ENCODE results near the gene TSKU. TPM values are rescaled to one million over a fixed set of nuclear protein-coding genes. Genes with fewer than 3 reads are reported as not detected.
"Not testable (repeated sequence)": the region's sequence is repeated elsewhere in the genome, so short reads cannot be mapped to it uniquely, and the experiment has no call there.

The TSKU gene
- polyA plus RNA-seq, 3 donors: 19.9 to 32.0 (median 24.5) TPM

GRCh38 chr11:76781046-76781801 lies 1.9 kb upstream of the TSKU start:
- DNase-seq (ENCODE audit: extremely low read depth in 1 of 11, low read depth in 9 of 11, low spot score in 4 of 11): peak in 1 of 11 donors; percentile 57

- no peak for DNase-seq (ENCODE audit: extremely low read depth in 1 of 11, low read depth in 9 of 11, low spot score in 4 of 11)
These were observed 1.2 kb upstream of the TSKU start for GRCh38 chr11:76781807-76782530.

DNA sequence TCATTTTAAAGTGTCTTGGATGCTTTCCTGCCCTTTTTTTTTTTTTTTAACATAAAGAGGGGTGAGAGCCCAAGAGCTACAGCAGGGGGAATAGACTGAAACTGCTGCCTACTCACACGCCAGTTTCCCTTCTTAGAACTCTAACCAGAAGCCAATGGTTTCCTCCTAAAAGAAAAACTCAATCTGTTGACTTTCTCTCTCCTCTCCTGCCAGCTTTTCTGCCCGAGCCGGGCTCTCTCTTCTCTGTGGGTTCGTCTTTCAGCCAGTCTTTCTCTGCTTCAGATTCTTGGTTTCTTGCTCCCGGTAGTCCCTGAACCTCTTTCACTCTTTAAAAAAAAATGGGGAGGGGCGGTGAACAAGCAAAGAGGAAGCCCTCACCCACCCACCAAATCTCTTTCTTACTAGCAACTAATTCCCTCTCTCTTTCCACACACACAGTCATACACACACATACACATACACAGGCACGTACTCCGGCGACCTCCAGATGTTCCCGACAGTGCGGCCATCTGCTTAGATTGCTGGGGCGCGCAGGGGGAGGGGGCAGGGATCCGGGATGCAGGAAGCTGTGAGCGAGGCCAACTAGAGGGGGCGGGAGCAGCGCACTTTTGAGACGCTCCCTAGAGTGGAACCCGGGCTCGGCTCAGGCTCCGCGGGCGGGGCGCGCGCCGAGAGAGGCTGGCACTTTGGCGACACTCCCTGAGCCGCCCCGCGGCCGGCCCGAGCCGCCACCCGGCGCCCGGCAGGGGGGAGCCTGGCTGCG lies 444 bp upstream of the TSKU start:
- DNase-seq (ENCODE audit: extremely low read depth in 1 of 11, low read depth in 9 of 11, low spot score in 4 of 11): peak in 10 of 11 donors; percentile 87 to 95 (median 92)

DNA sequence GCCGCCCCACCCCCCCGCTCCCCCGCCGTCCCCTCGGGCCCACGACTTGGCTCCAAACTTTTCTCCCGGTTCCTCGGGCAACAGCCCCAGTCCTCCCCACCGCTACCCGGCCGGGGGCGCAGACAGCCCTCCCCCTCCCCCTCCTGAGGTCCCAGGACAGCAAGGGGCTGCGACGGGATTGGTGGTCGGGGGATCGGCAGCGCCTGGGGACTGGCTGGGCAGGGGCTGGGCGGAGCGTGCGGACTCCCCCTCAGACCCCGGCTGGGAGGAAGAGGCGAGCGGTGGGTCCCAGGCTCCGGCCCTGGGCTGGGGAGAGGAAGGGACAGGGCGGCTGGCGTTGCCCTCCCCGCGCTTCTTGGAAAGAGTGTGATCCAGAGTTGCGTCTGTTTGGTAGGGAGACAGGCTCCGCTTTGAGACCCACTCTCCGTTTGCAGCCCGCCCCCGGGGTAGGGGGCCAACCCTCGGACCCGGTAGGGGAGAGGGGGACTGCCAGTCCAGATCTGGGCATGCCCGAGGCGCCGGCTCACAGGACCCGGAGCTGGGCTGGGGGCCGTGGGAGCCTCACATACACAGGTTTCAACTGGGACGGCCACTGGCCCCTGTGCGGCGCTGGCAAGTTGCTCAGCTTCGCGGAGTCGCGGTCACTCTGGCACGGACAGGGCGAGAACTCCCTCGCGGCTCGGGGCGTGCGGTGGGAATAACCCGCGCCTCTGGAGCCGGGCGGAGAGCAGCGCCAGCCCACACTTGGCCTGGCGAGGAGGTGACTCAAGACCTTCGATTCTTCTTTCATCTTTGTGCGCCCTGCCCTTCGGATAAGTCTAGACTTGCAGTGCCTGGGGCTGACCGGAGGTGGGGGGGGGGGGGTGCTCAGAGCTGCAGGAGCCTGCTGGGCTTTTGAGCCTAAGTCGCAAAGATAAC lies 999 bp downstream of the TSKU start:
- DNase-seq (ENCODE audit: extremely low read depth in 1 of 11, low read depth in 9 of 11, low spot score in 4 of 11): peak in 9 of 11 donors; percentile 64 to 85 (median 83)

GRCh38 chr11:76785513-76785912 lies 2.4 kb downstream of the TSKU start:
- DNase-seq (ENCODE audit: extremely low read depth in 1 of 11, low read depth in 9 of 11, low spot score in 4 of 11): no peak

GRCh38 chr11:76786016-76786415 lies 2.9 kb downstream of the TSKU start:
- no peak for DNase-seq (ENCODE audit: extremely low read depth in 1 of 11, low read depth in 9 of 11, low spot score in 4 of 11)

DNA sequence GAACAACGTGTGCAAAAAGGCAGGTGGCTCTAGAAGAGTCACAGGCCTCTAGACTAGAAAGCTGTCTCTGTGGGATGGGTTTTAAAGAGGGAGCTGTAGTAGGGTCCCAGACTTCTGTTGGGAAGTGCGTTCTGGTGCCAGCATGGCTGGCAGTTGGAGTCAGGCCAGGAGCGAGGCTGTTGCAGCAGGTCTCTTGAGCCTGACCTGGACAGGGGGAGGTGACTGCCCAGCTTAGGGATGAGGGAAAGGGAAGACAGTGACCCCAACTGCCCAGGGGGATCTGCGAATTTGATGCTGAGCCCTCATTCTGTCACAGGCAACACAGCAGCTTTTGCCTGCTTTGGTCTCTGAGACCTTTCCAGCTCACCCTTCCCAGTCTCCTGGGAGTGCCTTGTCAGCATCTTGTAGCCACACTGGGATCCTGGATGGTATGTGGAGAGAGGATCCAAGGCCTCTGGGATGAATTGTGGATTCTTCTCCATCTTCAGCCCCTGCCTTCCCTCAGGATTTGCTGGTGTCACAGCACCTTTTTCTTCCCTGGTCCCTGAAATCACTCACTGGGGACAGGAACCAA lies 3.4 kb downstream of the TSKU start:
- no peak for DNase-seq (ENCODE audit: extremely low read depth in 1 of 11, low read depth in 9 of 11, low spot score in 4 of 11)

DNA sequence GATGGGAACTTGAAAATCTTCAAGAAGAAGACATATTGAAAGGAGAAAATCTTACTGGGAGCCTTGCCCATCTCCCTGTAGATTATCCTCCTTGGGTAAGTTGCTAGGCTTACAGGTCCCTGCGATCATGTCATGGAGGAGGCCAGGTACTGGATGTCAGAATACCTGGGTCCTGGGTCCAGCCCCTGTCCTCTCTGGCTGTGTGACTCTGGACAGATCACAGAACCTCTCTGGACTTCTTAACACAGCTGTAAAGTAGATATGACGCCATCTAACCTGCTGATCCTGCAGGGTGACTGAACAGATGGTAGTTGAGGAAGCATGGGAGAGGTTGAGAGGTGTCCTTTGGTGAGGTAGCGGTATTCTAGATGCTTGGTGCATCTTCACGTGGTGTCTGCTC lies 4.1 kb downstream of the TSKU start:
- DNase-seq (ENCODE audit: extremely low read depth in 1 of 11, low read depth in 9 of 11, low spot score in 4 of 11): no peak

DNA sequence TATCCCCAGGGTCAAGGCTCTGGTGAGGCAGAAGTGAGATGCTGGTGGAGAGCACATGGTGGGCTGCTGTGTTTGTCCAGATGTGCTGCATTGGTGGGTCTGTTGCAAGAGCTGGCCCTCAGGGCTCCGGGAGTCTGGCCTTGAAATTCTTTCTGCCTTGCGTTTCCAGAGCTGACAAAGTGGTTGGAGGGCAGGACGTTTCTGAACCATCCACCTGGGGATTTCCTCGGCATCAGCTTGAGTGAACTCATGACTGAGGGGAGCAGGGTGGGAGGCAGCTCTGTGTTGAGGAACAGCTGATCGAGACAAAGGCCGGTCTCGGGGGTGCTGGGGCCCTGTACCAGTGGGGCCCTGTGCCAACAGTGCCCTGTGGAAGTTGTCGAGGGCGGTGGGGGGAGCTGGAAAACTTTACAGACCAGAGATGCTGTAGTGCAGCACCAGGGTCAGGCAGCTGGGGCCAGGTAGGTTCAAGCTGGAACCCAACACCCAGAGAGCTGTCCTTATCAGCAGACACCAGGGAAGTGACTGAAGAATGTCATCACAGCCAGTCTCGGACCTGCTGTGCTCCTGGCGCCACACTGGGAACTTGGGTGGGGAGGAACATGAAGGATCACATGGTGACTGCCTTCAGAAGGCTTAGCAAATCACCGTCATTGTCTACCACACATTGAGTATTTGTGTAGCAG lies 4.9 kb downstream of the TSKU start:
- DNase-seq (ENCODE audit: extremely low read depth in 1 of 11, low read depth in 9 of 11, low spot score in 4 of 11): no peak

DNA sequence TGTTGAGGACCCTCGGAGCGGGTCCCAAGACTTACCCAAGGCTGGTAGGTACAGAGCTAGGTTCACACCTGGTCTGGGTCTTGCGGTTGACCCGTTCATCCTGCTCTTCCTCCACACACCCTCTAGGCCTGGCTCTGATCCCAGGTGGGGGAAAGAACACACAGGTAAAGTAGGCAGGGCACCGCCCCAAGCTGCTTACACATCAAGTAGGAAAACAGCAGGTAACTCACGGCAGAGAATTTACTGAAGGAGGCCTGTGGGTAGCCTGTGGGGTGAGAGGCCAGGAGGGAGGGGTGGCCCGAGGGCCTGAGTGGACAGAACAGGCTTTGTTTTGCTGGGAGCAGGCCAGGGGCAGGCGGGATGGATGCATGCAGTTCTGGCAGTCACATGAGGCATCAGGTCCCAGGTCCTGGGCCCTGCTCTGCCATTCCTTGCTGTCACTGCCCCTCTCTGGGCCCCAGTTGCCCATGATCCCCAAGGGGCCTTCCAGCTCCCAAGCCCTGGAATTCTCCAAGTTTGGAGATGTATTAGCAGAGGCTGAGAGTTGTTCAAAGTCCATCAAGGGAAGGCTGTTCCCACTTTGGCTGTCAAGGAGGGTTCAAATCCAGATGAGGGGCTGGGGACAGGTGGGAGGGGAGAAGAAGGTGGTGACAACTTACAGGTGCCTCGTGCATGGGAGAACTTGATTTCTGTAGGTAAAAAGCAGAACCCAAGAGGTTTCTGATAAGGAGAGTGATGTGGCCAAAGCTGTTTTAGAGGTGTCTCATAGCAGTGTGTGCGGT lies 5.7 kb downstream of the TSKU start:
- no peak for DNase-seq (ENCODE audit: extremely low read depth in 1 of 11, low read depth in 9 of 11, low spot score in 4 of 11)

DNA sequence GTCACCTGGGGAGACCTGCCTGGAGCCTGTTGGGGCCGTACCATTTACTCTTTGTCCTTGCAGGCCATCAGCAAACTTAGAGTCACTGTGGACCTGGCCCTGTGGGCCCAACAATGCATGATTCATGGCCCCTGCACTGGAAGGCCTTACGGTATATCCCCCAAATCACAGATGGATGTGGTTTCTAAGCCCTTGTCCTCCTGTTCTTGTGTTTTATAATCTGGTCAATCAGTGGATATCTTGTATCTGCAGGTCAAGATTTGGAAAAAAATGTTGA lies 6.2 kb downstream of the TSKU start:
- DNase-seq (ENCODE audit: extremely low read depth in 1 of 11, low read depth in 9 of 11, low spot score in 4 of 11): no peak

- no peak for DNase-seq (ENCODE audit: extremely low read depth in 1 of 11, low read depth in 9 of 11, low spot score in 4 of 11)
These were observed 7.1 kb downstream of the TSKU start for GRCh38 chr11:76790251-76790650.

GRCh38 chr11:76791002-76791770 lies 8.0 kb downstream of the TSKU start:
- not testable (repeated sequence) for DNase-seq (ENCODE audit: extremely low read depth in 1 of 11, low read depth in 9 of 11, low spot score in 4 of 11)

- DNase-seq (ENCODE audit: extremely low read depth in 1 of 11, low read depth in 9 of 11, low spot score in 4 of 11): no peak
These were observed 8.7 kb downstream of the TSKU start for GRCh38 chr11:76791861-76792260.

DNA sequence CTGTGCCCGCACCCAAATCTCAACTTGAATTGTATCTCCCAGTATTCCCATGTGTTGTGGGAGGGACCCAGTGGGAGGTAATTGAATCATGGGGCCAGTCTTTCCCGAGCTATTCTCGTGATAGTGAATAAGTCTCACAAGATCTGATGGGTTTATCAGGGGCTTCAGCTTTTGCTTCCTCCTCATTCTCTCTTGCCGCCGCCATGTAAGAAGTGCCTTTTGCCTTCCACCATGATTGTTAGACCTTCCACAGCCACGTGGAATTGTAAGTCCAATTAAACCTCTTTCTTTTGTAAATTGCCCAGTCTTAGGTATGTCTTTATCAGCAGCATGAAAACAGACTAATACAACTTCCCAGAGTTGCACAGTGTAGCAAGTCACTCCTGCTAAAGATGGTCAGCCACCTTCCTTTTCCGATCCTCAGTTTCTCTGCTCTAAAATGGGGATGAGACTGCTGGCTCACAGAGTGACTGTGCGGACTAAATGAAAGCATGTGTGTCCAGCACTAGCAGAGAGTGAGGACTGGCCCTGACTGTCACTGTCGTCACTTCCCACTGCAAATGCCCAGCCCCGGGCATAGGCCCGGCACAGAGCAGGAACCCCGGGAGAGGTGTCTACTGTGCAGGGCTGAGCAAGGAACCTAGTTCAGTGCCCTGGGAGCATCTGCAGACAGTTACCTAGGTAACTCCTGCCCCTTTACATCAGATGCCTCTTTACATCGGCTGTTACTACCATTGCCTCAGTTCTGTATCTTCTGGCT lies 9.5 kb downstream of the TSKU start:
- DNase-seq (ENCODE audit: extremely low read depth in 1 of 11, low read depth in 9 of 11, low spot score in 4 of 11): no peak

Measured in renal cortex interstitium (tissue), 11 donors.